Naive thymus-derived CD4-positive, alpha-beta T cell (primary cell): ENCODE measurements around the gene TIMELESS. TPM values are rescaled to one million over a fixed set of nuclear protein-coding genes. Genes with fewer than 3 reads are reported as not detected.

ENCODE experiments used
- ATAC-seq: fragments of 150-1000 bp; cut with Tn5 transposase; 2 replicates; pipeline ENCODE4 v1.10.0; 2021; ENCODE audit warnings: mild to moderate bottlenecking, moderate library complexity
- CTCF ChIA-PET: fragments of 350-600 bp; sonication (Branson Sonifier 250); formaldehyde crosslinking; loops from one replicate; lab custom pipeline; 2021; ENCODE audit warnings: antibody characterized with exemption; lab: Charles Lee
- POLR2A ChIA-PET: fragments of 350-600 bp; sonication (Branson Sonifier 250); formaldehyde crosslinking; loops from one replicate; lab custom pipeline; 2021; ENCODE audit warnings: antibody characterized with exemption, inconsistent platforms; lab: Charles Lee
- DNase-seq, 9 donors: peaks; one replicate each; pipeline versions ENCODE4 v3.0.0 to v3.0.0-alpha.2; 2020 to 2022; ENCODE audit warnings: mixed read lengths in 1 of 9
- H3K27ac ChIP-seq: one replicate; pipeline ENCODE4 v1.7.0; 2013; ENCODE audit warnings: mild to moderate bottlenecking, low read depth, low read length, moderate library complexity
- H3K27me3 ChIP-seq, 2 donors: one replicate each; pipeline ENCODE4 v1.7.0; 2013; ENCODE audit warnings: low read length in 2 of 2, mild to moderate bottlenecking in 2 of 2, moderate library complexity in 2 of 2; ENCODE audit not compliant: control insufficient read depth in 2 of 2, insufficient read depth in 2 of 2
- H3K36me3 ChIP-seq, 3 experiments: 1 replicate in 2 of 3; 2 replicates in 1 of 3; pipeline ENCODE4 v1.7.0; 2013; ENCODE audit warnings: low read length in 3 of 3, mild to moderate bottlenecking in 3 of 3, moderate library complexity in 1 of 3; ENCODE audit not compliant: insufficient read depth in 3 of 3, control insufficient read depth in 2 of 3
- H3K4me1 ChIP-seq, 2 donors: one replicate each; pipeline ENCODE4 v1.7.0; 2013; ENCODE audit warnings: low read length in 2 of 2, mild to moderate bottlenecking in 2 of 2, moderate library complexity in 1 of 2; ENCODE audit not compliant: control insufficient read depth in 2 of 2, insufficient read depth in 2 of 2
- H3K4me3 ChIP-seq: 2 replicates; pipeline ENCODE4 v1.7.0; 2013; ENCODE audit warnings: mild to moderate bottlenecking, low read length
- H3K9me3 ChIP-seq, 3 experiments: 1 replicate in 2 of 3; 2 replicates in 1 of 3; pipeline ENCODE4 v1.7.0; 2013; ENCODE audit warnings: low read length in 3 of 3; ENCODE audit not compliant: control insufficient read depth in 2 of 3
- H3K27ac Mint-ChIP-seq, 9 donors: one replicate each; pipeline ENCODE4 v1.8.0; 2020 to 2022; ENCODE audit warnings: mixed read lengths in 9 of 9, mild to moderate bottlenecking in 8 of 9, moderate library complexity in 5 of 9, inconsistent platforms in 2 of 9
- H3K27me3 Mint-ChIP-seq, 5 donors: one replicate each; pipeline ENCODE4 v1.8.0; 2021 to 2022; ENCODE audit warnings: mixed read lengths in 5 of 5, mild to moderate bottlenecking in 1 of 5
- H3K36me3 Mint-ChIP-seq, 5 donors: one replicate each; pipeline ENCODE4 v1.8.0; 2020 to 2022; ENCODE audit warnings: mixed read lengths in 5 of 5, mild to moderate bottlenecking in 3 of 5, inconsistent platforms in 1 of 5
- H3K4me1 Mint-ChIP-seq, 7 donors: one replicate each; pipeline ENCODE4 v1.8.0; 2020 to 2022; ENCODE audit warnings: mixed read lengths in 7 of 7, mild to moderate bottlenecking in 3 of 7, inconsistent platforms in 1 of 7
- H3K4me3 Mint-ChIP-seq, 10 donors: one replicate each; pipeline ENCODE4 v1.8.0; 2020 to 2022; ENCODE audit warnings: mild to moderate bottlenecking in 10 of 10, mixed read lengths in 10 of 10, moderate library complexity in 6 of 10, inconsistent platforms in 2 of 10
- H3K9me3 Mint-ChIP-seq, 11 donors: one replicate each; pipeline ENCODE4 v1.8.0; 2020 to 2022; ENCODE audit warnings: mixed read lengths in 11 of 11, mild to moderate bottlenecking in 4 of 11, inconsistent platforms in 1 of 11, moderate library complexity in 1 of 11
- intact Hi-C, 2 donors: fragments of 100-400 bp; cut with micrococcal nuclease; formaldehyde crosslinking; loops; one replicate each; pipeline ENCODE4 v1.15.1; 2023
- polyA plus RNA-seq, 2 donors: library from polyadenylated mRNA; unstranded; fragments of 300-500 nt; fragmentation: Illumina TruSeq; gene quantifications; one replicate each; pipeline ENCODE4 v1.2.3, GENCODE V29; 2021
- total RNA-seq, 6 experiments: library from RNA in 5 of 6; stranded (reverse) in 5 of 6; gene quantifications; 1 replicate in 5 of 6; 2 replicates in 1 of 6; pipeline ENCODE4 v1.2.3 and lab custom pipeline; 2021 to 2026

TIMELESS gene
- total and polyA plus RNA-seq, 7 experiments from 2014 or later = 2.7 to 42.3 (median 4.6) TPM

DNA sequence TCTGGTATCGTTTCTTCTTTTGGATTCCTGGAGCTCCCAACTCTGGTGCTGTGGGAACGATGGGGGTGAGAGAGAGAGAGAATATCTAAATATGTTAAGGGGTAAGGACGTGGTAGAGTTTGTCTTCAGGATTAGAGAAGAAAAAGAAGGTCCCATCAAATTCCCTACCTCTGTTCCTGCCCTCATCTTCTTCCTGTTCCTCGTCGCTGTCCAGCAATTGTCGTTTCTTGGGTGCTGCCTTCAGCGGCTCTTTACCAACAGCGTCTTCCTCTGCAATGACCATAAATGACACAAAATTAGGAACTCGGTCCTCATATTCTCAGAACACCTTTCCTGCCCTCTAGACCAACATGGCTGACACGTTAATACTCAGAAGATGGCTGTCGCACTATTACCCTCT, 31.5 kb downstream of the TIMELESS start:
- no peak overlapping the region for H3K4me3 ChIP-seq
- H3K36me3 ChIP-seq = peaks cover 0 to 27% (median 0%) of the 10 kb centered on the region in 3 experiments
- DNase-seq = no peak
- ChIA-PET POLR2A (interaction anchor here (0.8 kb wide), 1 partner anchor 102 kb away, joined by 3 read pairs; the partner anchor contains the start of gene CNPY2), CTCF (no interaction called here)
- no peak overlapping the region for H3K27ac ChIP-seq
- peaks cover 5 to 36% (median 9%) of the 10 kb centered on the region in 5 donors for H3K36me3 Mint-ChIP-seq
- H3K27ac Mint-ChIP-seq = peak overlapping the region in 2 of 9 donors; percentile 1 to 22
- H3K9me3 Mint-ChIP-seq = no peaks in the 10 kb centered on the region
- no peaks in the 10 kb centered on the region for H3K27me3 Mint-ChIP-seq
- no peaks in the 10 kb centered on the region for H3K9me3 ChIP-seq
- no peaks in the 10 kb centered on the region for H3K4me1 Mint-ChIP-seq
- no peak for ATAC-seq
- no peaks in the 10 kb centered on the region for H3K27me3 ChIP-seq
- no peaks in the 10 kb centered on the region for H3K4me1 ChIP-seq
- H3K4me3 Mint-ChIP-seq = no peak overlapping the region
- intact Hi-C loops = no loop called here

DNA sequence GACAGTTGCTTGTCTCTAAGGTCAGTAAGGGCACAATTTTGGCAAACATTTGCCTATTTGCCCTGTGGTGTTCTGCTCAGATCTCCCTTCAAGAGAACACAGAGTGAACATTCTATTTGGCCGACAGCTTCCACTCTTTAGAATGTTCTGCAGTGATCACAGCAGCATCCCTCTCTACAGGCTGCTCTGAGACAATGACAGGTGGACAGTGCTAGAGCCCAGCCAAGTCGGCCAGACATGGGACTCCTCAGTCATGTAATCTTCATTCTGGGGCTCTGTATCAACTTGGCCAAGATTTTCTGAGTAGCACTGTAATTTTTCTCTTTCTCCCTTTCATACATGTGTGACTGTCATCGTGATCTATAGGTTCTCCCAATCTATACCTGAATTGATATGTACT, 34.8 kb downstream of the TIMELESS start:
- Mint-ChIP-seq H3K9me3 (no peaks in the 10 kb centered on the region), H3K4me1 (no peaks in the 10 kb centered on the region), H3K4me3 (no peak overlapping the region), H3K36me3 (peaks cover 0 to 13% (median 2%) of the 10 kb centered on the region in 5 donors), H3K27me3 (no peaks in the 10 kb centered on the region), H3K27ac (no peak overlapping the region)
- Histone ChIP-seq H3K36me3 (peaks cover 0 to 9% (median 0%) of the 10 kb centered on the region in 3 experiments), H3K9me3 (no peaks in the 10 kb centered on the region), H3K4me3 (no peak overlapping the region), H3K27me3 (no peaks in the 10 kb centered on the region), H3K27ac (no peak overlapping the region), H3K4me1 (no peaks in the 10 kb centered on the region)
- DNase-seq = no peak
- intact Hi-C loops = no loop called here
- POLR2A ChIA-PET = no interaction called here
- CTCF ChIA-PET = no interaction called here
- no peak for ATAC-seq

DNA sequence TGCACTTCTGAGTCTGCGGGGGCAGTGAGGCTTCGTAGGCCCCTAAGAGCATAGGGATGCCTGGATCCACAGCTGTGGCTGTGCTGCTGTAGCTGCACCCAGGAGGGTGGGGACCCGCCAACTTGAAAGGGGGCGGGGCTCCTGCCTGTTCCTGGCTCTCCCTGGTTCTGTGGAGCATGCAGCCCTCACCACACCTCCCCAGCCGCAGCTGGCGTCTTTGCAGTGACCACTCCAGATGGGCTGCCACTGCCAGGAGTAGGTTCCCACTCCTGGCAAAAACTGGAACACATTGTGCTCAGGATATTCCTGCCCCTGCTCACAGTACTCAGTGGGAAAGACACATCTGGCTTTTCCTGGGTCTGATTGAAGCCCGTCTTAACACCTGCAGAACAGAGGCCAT, 35.8 kb downstream of the TIMELESS start:
- Mint-ChIP-seq H3K27me3 (no peaks in the 10 kb centered on the region), H3K4me3 (no peak overlapping the region), H3K4me1 (no peaks in the 10 kb centered on the region), H3K9me3 (no peaks in the 10 kb centered on the region), H3K36me3 (peaks cover 0 to 8% (median 2%) of the 10 kb centered on the region in 5 donors), H3K27ac (no peak overlapping the region)
- ChIA-PET POLR2A (no interaction called here), CTCF (no interaction called here)
- Histone ChIP-seq H3K27ac (no peak overlapping the region), H3K36me3 (peaks cover 0 to 9% (median 0%) of the 10 kb centered on the region in 3 experiments), H3K27me3 (no peaks in the 10 kb centered on the region), H3K4me3 (no peak overlapping the region), H3K9me3 (no peaks in the 10 kb centered on the region), H3K4me1 (no peaks in the 10 kb centered on the region)
- intact Hi-C loops = no loop called here
- no peak for ATAC-seq
- DNase-seq = no peak

DNA sequence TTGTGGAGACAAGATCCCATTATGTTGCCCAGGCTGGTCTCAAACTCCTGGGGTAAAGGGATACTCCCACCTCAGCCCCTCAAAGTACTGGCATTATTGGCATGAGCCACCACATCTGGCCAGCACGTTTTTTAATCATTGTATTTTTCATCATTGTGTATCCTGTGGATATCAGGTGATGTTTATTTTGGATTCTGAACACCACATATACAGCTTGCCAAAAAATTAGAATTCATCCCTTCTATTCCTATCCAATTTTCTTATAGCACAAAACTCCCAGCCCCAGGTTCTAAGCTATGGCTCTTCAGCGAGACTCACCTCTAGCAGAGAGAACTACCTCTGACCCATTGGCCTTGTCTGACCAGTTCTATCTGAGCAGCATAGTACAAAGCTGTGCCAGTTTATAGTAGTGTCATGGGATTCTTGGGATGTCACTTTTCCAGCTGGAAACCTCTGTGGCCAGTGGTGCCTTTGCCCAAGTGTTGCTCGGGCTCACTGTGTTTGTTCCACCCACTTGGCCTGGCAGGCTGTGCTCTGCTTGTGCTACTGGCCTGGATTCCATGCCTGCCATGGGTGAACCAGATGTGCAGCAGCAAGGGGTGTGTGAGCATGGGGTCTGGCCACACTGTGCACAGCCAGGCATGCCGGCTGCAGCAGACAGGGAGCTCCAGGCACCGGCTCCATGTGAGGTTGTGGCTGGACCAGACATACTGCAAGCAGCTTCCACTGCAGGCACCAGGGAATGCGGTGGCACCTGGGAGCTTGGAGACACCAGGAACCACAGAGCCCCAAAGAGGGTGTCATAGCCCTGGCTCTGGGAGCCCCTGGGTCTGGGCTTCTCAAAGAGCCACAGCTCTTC, 37.2 kb downstream of the TIMELESS start:
- ATAC-seq = no peak
- Mint-ChIP-seq H3K27me3 (no peaks in the 10 kb centered on the region), H3K27ac (no peak overlapping the region), H3K9me3 (no peaks in the 10 kb centered on the region), H3K36me3 (no peaks in the 10 kb centered on the region), H3K4me3 (no peak overlapping the region), H3K4me1 (no peaks in the 10 kb centered on the region)
- Histone ChIP-seq H3K27ac (no peak overlapping the region), H3K9me3 (no peaks in the 10 kb centered on the region), H3K4me3 (no peak overlapping the region), H3K36me3 (no peaks in the 10 kb centered on the region), H3K4me1 (no peaks in the 10 kb centered on the region), H3K27me3 (no peaks in the 10 kb centered on the region)
- DNase-seq = no peak
- ChIA-PET CTCF (no interaction called here), POLR2A (no interaction called here)
- intact Hi-C loops = no loop called here

DNA sequence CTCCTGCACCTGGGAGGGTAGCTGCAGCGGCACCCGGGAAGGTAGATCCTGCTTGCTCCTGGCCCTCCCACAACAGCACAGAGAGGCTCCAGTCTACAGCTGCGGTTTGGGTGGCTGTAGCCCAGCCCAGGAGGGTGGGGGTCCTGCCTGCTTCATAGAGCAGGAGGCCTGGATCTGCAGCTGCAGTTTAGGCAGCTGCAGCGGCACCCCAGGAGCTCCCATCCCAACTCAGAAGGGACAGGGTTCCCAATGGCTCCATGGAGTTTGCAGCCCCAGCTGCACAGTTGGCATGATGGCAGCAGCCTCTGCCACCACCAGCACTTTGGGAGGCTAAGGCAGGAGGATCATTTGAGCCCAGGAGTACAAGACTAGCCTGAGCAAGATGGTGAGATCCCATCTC, 38.5 kb downstream of the TIMELESS start:
- no peak overlapping the region for H3K27ac Mint-ChIP-seq
- POLR2A ChIA-PET = no interaction called here
- intact Hi-C loops = no loop called here
- no peaks in the 10 kb centered on the region for H3K36me3 ChIP-seq
- no peak overlapping the region for H3K4me3 ChIP-seq
- H3K27me3 Mint-ChIP-seq = no peaks in the 10 kb centered on the region
- no peak for DNase-seq
- CTCF ChIA-PET = interaction anchor here (1.4 kb wide), 1 partner anchor 14 kb away, joined by 3 read pairs; no protein-coding TSS in a partner anchor
- H3K4me1 ChIP-seq = no peaks in the 10 kb centered on the region
- H3K9me3 ChIP-seq = no peaks in the 10 kb centered on the region
- H3K27me3 ChIP-seq = no peaks in the 10 kb centered on the region
- H3K9me3 Mint-ChIP-seq = no peaks in the 10 kb centered on the region
- ATAC-seq = no peak
- no peak overlapping the region for H3K4me3 Mint-ChIP-seq
- no peaks in the 10 kb centered on the region for H3K36me3 Mint-ChIP-seq
- H3K27ac ChIP-seq = no peak overlapping the region
- H3K4me1 Mint-ChIP-seq = no peaks in the 10 kb centered on the region

DNA sequence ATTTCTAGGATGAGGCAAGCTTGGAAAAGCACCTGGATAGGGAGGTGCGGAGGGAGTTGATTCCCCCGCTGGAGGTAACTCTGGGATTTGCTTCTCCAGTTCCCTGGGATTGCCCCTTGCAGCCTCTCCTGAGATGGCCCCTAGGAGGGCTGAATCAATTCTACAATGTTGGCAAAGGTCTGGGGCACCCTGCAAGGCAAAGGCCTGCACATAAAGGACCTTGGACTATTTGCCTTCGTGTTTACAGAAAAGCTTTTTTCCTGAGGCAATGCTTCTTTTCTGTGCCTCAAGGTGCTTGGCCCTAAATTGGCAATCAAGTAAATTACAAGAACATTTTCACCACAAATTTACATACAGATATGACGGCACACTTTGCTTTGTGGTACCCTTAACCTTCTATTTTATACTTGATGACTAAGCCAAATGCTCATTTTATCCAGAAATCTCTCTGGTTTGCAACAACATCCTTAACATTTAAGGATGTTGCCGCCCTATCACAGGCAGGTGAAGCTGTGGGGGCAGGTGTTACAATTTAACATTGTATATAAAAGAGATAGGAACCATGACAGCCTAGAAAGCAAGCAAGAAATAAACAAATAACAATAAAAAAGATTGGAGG, 40.3 kb downstream of the TIMELESS start:
- Histone ChIP-seq H3K4me3 (no peak overlapping the region), H3K4me1 (no peaks in the 10 kb centered on the region), H3K9me3 (no peaks in the 10 kb centered on the region), H3K27ac (no peak overlapping the region), H3K36me3 (no peaks in the 10 kb centered on the region), H3K27me3 (no peaks in the 10 kb centered on the region)
- ChIA-PET POLR2A (no interaction called here), CTCF (no interaction called here)
- H3K4me1 Mint-ChIP-seq = no peaks in the 10 kb centered on the region
- H3K4me3 Mint-ChIP-seq = no peak overlapping the region
- ATAC-seq = no peak
- intact Hi-C loops = no loop called here
- DNase-seq = no peak
- H3K36me3 Mint-ChIP-seq = no peaks in the 10 kb centered on the region
- no peaks in the 10 kb centered on the region for H3K9me3 Mint-ChIP-seq
- no peaks in the 10 kb centered on the region for H3K27me3 Mint-ChIP-seq
- no peak overlapping the region for H3K27ac Mint-ChIP-seq
